Stimulated activated CD8-positive, alpha-beta memory T cell treated with anti-CD3 and anti-CD28 coated beads, Interleukin-7, amount 100 ng/mL, for 1 hour (primary cell): ENCODE measurements around the gene WNT9A.
"Not testable (repeated sequence)": the region's sequence is repeated elsewhere in the genome, so short reads cannot be mapped to it uniquely, and the experiment has no call there.

Experiments
- DNase-seq, 2 donors: peaks; one replicate each; pipeline ENCODE4 v3.0.0-alpha.2; 2020; ENCODE audit warnings: low read depth in 2 of 2

Gene WNT9A

DNA sequence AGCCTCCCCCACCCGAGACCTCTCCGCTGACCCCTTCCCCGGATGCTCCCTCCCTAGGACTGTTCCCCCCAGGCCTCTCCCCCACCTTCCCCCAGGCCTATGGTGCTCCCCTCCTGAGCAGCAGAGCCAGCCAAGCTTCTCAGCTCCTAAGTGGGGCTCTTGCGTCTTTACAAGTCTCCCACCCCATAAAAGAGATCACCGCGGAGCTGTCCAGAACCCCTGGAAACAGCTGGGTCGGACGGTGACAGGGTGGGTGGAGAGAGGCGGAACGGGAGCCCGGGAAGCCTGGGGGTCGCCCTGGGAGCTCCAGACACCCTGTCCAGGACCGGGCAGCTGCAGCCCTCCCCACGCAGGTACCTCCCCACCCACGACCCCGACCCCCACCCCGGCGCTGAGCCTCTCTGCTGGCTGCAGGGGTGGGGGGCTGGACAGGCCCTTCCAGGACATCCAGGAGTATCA, 61.2 kb downstream of the WNT9A start:
- no peak for DNase-seq

- DNase-seq = no peak
Measured at GRCh38 chr1:227885648-227886502, 61.9 kb downstream of the WNT9A start.

GRCh38 chr1:227885135-227885647, 62.5 kb downstream of the WNT9A start:
- no peak for DNase-seq

GRCh38 chr1:227884370-227885134, 63.2 kb downstream of the WNT9A start:
- no peak for DNase-seq

GRCh38 chr1:227883641-227884301, 64.0 kb downstream of the WNT9A start:
- DNase-seq = no peak

DNA sequence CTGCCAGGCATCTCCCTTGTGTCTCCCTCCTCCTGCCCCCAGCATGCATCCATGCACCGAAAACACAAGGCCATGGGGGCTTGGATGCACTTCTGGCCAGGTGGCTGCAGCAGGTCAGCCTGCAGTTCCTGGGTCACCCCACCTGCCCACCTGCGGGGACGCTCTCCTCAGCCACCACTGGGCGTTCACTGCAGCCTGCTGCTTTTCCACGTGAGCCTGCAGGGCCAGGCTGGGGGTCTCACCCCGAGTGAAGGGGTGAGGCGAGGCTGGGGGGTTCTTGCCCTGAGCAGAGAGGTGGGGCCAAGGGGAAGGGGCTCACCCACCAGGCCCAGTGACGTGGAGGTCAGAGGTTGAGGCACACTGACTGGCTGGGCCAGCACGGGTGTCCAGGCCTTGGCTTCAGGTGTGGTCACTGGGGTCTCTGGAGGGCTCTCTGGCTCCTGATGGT, 64.6 kb downstream of the WNT9A start:
- no peak for DNase-seq

- no peak for DNase-seq
Measured at GRCh38 chr1:227880342-227880924, 67.3 kb downstream of the WNT9A start.

- DNase-seq = not testable (repeated sequence)
Measured at GRCh38 chr1:227877810-227878209, 69.9 kb downstream of the WNT9A start.

DNA sequence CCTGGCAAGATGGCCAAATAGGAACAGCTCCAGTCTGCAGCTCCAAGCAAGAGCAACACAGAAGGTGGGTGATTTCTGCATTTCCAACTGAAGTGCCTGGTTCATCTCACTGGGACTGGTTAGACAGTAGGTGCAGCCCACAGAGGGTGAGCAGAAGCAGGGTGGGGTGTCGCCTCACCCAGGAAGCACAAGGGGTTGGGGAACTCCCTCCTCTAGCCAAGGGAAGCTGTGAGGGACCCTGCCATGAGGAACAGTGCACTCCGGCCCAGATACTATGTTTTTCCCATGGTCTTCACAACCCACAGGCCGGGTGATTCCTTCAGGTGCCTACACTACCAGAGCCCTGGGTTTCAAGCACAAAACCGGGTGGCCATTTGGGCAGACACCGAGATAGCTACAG, 75.8 kb downstream of the WNT9A start:
- not testable (repeated sequence) for DNase-seq

- no peak for DNase-seq
Measured at GRCh38 chr1:227870366-227870765, 77.4 kb downstream of the WNT9A start.

- no peak for DNase-seq
Measured at GRCh38 chr1:227869851-227870305, 77.9 kb downstream of the WNT9A start.

DNA sequence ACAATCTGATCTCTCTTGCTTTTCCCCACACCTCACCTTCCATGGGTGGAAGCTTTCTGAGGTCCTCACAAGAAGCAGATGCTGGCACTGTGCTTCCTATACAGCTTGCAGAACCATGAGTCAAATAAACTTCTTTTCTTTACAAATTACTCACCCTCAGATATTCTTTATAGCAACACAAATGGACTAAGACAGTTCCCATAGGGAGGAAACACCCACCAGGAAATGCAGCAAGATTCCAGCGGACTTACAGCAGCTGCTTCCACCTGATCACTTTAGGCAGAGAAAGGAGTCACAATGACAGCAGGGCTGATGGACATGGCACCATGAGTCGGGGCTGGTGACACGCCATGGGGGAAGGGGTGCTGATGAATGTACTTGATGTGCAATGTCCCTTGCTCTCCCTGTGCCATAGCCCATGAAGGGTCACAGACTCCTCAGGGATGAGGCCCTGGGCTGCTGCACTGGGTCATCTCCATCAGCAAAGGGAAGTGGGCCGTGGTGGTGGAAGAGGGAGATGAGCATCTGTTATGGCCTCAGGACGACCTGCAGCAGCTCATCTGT, 78.4 kb downstream of the WNT9A start:
- no peak for DNase-seq
